ENCODE measurements around the gene ALMS1.

DNA sequence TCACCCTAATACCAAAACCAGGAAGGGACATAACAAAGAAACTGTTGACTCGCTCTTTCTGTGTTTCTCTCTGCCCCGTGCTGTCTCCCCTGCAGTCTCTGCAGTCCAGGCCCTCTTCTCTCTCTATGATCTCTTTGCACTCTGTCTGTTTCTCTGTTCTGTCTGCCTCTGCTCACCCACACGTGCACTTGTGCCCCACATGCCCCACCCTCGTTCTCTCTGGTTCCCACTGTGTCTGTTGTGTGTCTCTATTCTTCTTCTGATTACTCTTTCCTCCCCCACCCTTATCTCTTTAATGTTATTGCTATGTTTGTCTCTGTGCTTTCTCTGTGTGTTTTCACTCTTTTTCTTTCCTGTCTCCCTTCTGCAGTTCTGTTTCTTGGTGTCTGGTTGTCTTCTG, 202.5 kb downstream of the ALMS1 start:
- TF ChIP-seq CTCF (conservative IDR thresholded peaks at IDR 0.05; ENCODE audit: low read length) (no peak), EZH2phosphoT487 (IDR thresholded peaks at IDR 0.05; ENCODE audit: borderline replicate concordance, low read depth, low read length) (no peak)
